ENCODE results near the gene CFAP46. TPM values are rescaled to one million over a fixed set of nuclear protein-coding genes. Genes with fewer than 3 reads are reported as not detected.

Gene CFAP46
- total RNA-seq, 1 donor from 2014 or later = 3.7 TPM

GRCh38 chr10:132808383-132809231 lies 133.8 kb downstream of the CFAP46 start:
- CTCF ChIA-PET = no interaction called here
- POLR2A ChIA-PET = no interaction called here
- H3K4me1 Mint-ChIP-seq = no peaks in the 10 kb centered on the region
- H3K36me3 Mint-ChIP-seq (ENCODE audit: low read depth) = no peaks in the 10 kb centered on the region
- intact Hi-C loops (cut with micrococcal nuclease) = no loop called here
- no peak for DNase-seq
- ATAC-seq (ENCODE audit: low read depth) = no peak
- no peak overlapping the region for H3K27ac Mint-ChIP-seq
- no peaks in the 10 kb centered on the region for H3K27me3 Mint-ChIP-seq
- no peak for TF ChIP-seq CTCF (IDR thresholded peaks at IDR 0.05)
- no peaks in the 10 kb centered on the region for H3K9me3 Mint-ChIP-seq
- H3K4me3 Mint-ChIP-seq = no peak overlapping the region

- Mint-ChIP-seq H3K9me3 (no peaks in the 10 kb centered on the region), H3K27me3 (no peaks in the 10 kb centered on the region), H3K36me3 (ENCODE audit: low read depth) (no peaks in the 10 kb centered on the region), H3K4me1 (no peaks in the 10 kb centered on the region), H3K4me3 (no peak overlapping the region), H3K27ac (no peak overlapping the region)
- CTCF ChIA-PET = interaction anchor here (0.5 kb wide), 1 partner anchor 316 kb away, joined by 3 read pairs; no protein-coding TSS in a partner anchor
- no peak for DNase-seq
- POLR2A ChIA-PET = no interaction called here
- no peak for TF ChIP-seq CTCF (IDR thresholded peaks at IDR 0.05)
- intact Hi-C loops (cut with micrococcal nuclease) = no loop called here
- ATAC-seq (ENCODE audit: low read depth) = no peak
These were observed 134.7 kb downstream of the CFAP46 start for GRCh38 chr10:132807621-132808049.

- ATAC-seq (ENCODE audit: low read depth) (no peak), DNase-seq (no peak)
- TF ChIP-seq CTCF (IDR thresholded peaks at IDR 0.05) = no peak
- H3K4me1 Mint-ChIP-seq = no peaks in the 10 kb centered on the region
- H3K36me3 Mint-ChIP-seq (ENCODE audit: low read depth) = no peaks in the 10 kb centered on the region
- no peak overlapping the region for H3K27ac Mint-ChIP-seq
- intact Hi-C loops (cut with micrococcal nuclease) = no loop called here
- H3K4me3 Mint-ChIP-seq = no peak overlapping the region
- H3K9me3 Mint-ChIP-seq = peaks cover 2% of the 10 kb centered on the region
- CTCF ChIA-PET = no interaction called here
- POLR2A ChIA-PET = no interaction called here
- no peaks in the 10 kb centered on the region for H3K27me3 Mint-ChIP-seq
These were observed 135.8 kb downstream of the CFAP46 start for GRCh38 chr10:132806561-132807003.

GRCh38 chr10:132806110-132806509 lies 136.3 kb downstream of the CFAP46 start:
- no peak for TF ChIP-seq CTCF (IDR thresholded peaks at IDR 0.05)
- ChIA-PET POLR2A (no interaction called here), CTCF (no interaction called here)
- DNase-seq = no peak
- Mint-ChIP-seq H3K27ac (no peak overlapping the region), H3K36me3 (ENCODE audit: low read depth) (no peaks in the 10 kb centered on the region), H3K27me3 (no peaks in the 10 kb centered on the region), H3K9me3 (peaks cover 2% of the 10 kb centered on the region), H3K4me3 (no peak overlapping the region), H3K4me1 (no peaks in the 10 kb centered on the region)
- no peak for ATAC-seq (ENCODE audit: low read depth)
- intact Hi-C loops (cut with micrococcal nuclease) = no loop called here

- Mint-ChIP-seq H3K9me3 (peaks cover 2% of the 10 kb centered on the region), H3K27me3 (no peaks in the 10 kb centered on the region), H3K27ac (no peak overlapping the region), H3K4me3 (no peak overlapping the region), H3K36me3 (ENCODE audit: low read depth) (no peaks in the 10 kb centered on the region), H3K4me1 (no peaks in the 10 kb centered on the region)
- no peak for DNase-seq
- CTCF ChIA-PET = no interaction called here
- POLR2A ChIA-PET = no interaction called here
- no peak for ATAC-seq (ENCODE audit: low read depth)
- TF ChIP-seq CTCF (IDR thresholded peaks at IDR 0.05) = no peak
- intact Hi-C loops (cut with micrococcal nuclease) = no loop called here
These were observed 136.8 kb downstream of the CFAP46 start for GRCh38 chr10:132805599-132805998.
